ENCODE results near the gene TNFRSF19. TPM values are rescaled to one million over a fixed set of nuclear protein-coding genes. Genes with fewer than 3 reads are reported as not detected.

Gene TNFRSF19
- total and polyA plus RNA-seq, 2 of the 4 experiments (the other 2 are of a cell fraction): 18.6 to 26.3 TPM

- H3K23ac ChIP-seq (ENCODE audit: low read depth, low read length): peak overlapping the region; percentile 46
- H2AK9ac ChIP-seq (replicated peaks; ENCODE audit: low read depth, low read length, poor library complexity): peak overlapping the region; percentile 7
- DNase-seq: peak; percentile 98
- 60% methylated on average over 1 of the region's 8 CpGs; no CpG with 5 or more reads in 1 of the 2 experiments for WGBS, 2 experiments (ENCODE audit: extremely low coverage in 2 of 2, insufficient read length in 1 of 2)
- H2AFZ ChIP-seq (replicated peaks; ENCODE audit: low read length, poor library complexity): no peak overlapping the region
- peaks cover 3 to 51% of the 10 kb centered on the region in 2 experiments; a peak in 2 of 4 replicates for H3K79me1 ChIP-seq (ENCODE audit: low read depth in 1 of 2, low read length in 2 of 2)
- H3K9me3 ChIP-seq (ENCODE audit: control insufficient read depth, insufficient read depth, low read length): peaks cover 2% of the 10 kb centered on the region; the same call in 1 of the 2 replicates
- intact Hi-C loops (cut with micrococcal nuclease) (no loop called here), in situ Hi-C loops (cut with MboI; ENCODE audit: low sequenced_read_pairs) (no loop called here), dilution Hi-C loops (cut with HindIII; ENCODE audit: low sequenced_read_pairs, unreplicated experiment) (no loop called here)
- peaks cover 45% of the 10 kb centered on the region for H3K36me3 ChIP-seq (ENCODE audit: control insufficient read depth, insufficient read depth, low read length)
- BruUV-seq (replicated peaks): no TSS peak
- no peaks in the 10 kb centered on the region for H4K20me1 ChIP-seq (ENCODE audit: insufficient read depth, low read length)
- peak overlapping the region; percentile 79 for H4K91ac ChIP-seq (ENCODE audit: insufficient read depth, low read depth, low read length)
- H2BK15ac ChIP-seq (ENCODE audit: low read depth, low read length): peak overlapping the region; percentile 29
- no peak overlapping the region; the same call in 1 of the 2 replicates for H3K4me2 ChIP-seq (ENCODE audit: low read depth, low read length)
- H4K8ac ChIP-seq (ENCODE audit: low read depth in 2 of 2, low read length in 2 of 2): peak overlapping the region in 1 of 2 experiments; percentile 76; a peak in 3 of 4 replicates
- peak overlapping the region; percentile 94 for H2BK20ac ChIP-seq (ENCODE audit: low read depth, low read length)
- H3K9me1 ChIP-seq (ENCODE audit: insufficient read depth, low read length): peaks cover 28% of the 10 kb centered on the region
- H3K18ac ChIP-seq (ENCODE audit: low read depth, low read length): peak overlapping the region; percentile 7; the same call in 1 of the 2 replicates
- peak overlapping the region; percentile 47; the same call in 1 of the 2 replicates for H4K5ac ChIP-seq (ENCODE audit: low read depth, low read length)
- peak overlapping the region; percentile 49 for H2BK5ac ChIP-seq (ENCODE audit: low read depth, low read length, poor library complexity, severe bottlenecking)
- H2AK5ac ChIP-seq (ENCODE audit: low read depth, low read length): peak overlapping the region; percentile 62
- no peak overlapping the region for H3K9ac ChIP-seq (ENCODE audit: low read depth, low read length)
- peak overlapping the region; percentile 64; the same call in 1 of the 2 replicates for H3K4ac ChIP-seq (ENCODE audit: low read depth, low read length)
- 0 out of 2 replicates have a peak overlapping the region, but pooled peaks have one; percentile 14 for H3K27ac ChIP-seq (ENCODE audit: insufficient read depth, low read length)
- peak overlapping the region; percentile 91 for H2BK120ac ChIP-seq (ENCODE audit: low read depth, low read length)
- ChIA-PET POLR2A (ENCODE audit: unreplicated experiment) (interaction anchor here (0.6 kb wide), 1 partner anchor 11 kb away, joined by 3 read pairs; no protein-coding TSS in a partner anchor), CTCF (interaction anchor here (1.0 kb wide), 2 partner anchors 11 to 270 kb away, joined by 3 read pairs; no protein-coding TSS in a partner anchor)
- no peaks in the 10 kb centered on the region for H3K27me3 ChIP-seq (ENCODE audit: control insufficient read depth, insufficient read depth, low read length)
- H3K4me3 ChIP-seq (ENCODE audit: insufficient read depth, low read depth, low read length): no peak overlapping the region
- peak; percentile 62 for ATAC-seq (ENCODE audit: low read depth)
- H3K14ac ChIP-seq (replicated peaks; ENCODE audit: low read depth, low read length): peak overlapping the region; percentile 82
- H3K4me1 ChIP-seq (ENCODE audit: control insufficient read depth, insufficient read depth, low read length): peaks cover 22% of the 10 kb centered on the region
- peak overlapping the region; percentile 22; the same call in 1 of the 2 replicates for H3K56ac ChIP-seq (ENCODE audit: extremely low read depth, insufficient read depth, low read length)
- TF ChIP-seq RCOR1 (IDR thresholded peaks at IDR 0.05; ENCODE audit: insufficient replicate concordance, low read length): no peak
- TF ChIP-seq MAZ (IDR thresholded peaks at IDR 0.05; ENCODE audit: borderline replicate concordance, low read depth, low read length): no peak
- peak; percentile 12; the same call in 1 of the 2 replicates for TF ChIP-seq RAD21 (IDR thresholded peaks at IDR 0.05; ENCODE audit: low read length)
- no peak for TF ChIP-seq CHD1 (IDR thresholded peaks at IDR 0.05; ENCODE audit: low read depth, low read length)
- TF ChIP-seq MXI1 (IDR thresholded peaks at IDR 0.05; ENCODE audit: borderline replicate concordance, low read depth, low read length): no peak
- no peak for TF ChIP-seq SMC3 (IDR thresholded peaks at IDR 0.05; ENCODE audit: low read depth, low read length)
- no peak for TF ChIP-seq RFX5 (IDR thresholded peaks at IDR 0.05; ENCODE audit: low read depth, low read length)
- no peak for TF ChIP-seq CTCF (conservative IDR thresholded peaks at IDR 0.05; ENCODE audit: low read depth, low read length)
- TF ChIP-seq MAFK (IDR thresholded peaks at IDR 0.05; ENCODE audit: low read depth, low read length): no peak
- no peak; the same call in 1 of the 2 replicates for TF ChIP-seq POLR2A (IDR thresholded peaks at IDR 0.05; ENCODE audit: low read depth, low read length)
- TF ChIP-seq NFE2L2 (IDR thresholded peaks at IDR 0.05; ENCODE audit: low read depth, low read length): no peak
- peak; percentile 78 for TF ChIP-seq USF2 (IDR thresholded peaks at IDR 0.05; ENCODE audit: low read depth, low read length)
- TF ChIP-seq FOS (IDR thresholded peaks at IDR 0.05; ENCODE audit: low read depth, low read length): peak; percentile 66
- no peak for TF ChIP-seq BHLHE40 (IDR thresholded peaks at IDR 0.05; ENCODE audit: low read depth, low read length)
- TF ChIP-seq CEBPB (IDR thresholded peaks at IDR 0.05; ENCODE audit: low read depth, low read length): peak; percentile 95
Measured at GRCh38 chr13:23618341-23618740, 48.1 kb downstream of the TNFRSF19 start.

All from IMR-90 (cell line).